Astrocyte of the cerebellum (primary cell): ENCODE measurements around the gene TMEM184A.

Experiments
- DNase-seq: peaks from one replicate; pipeline ENCODE4 v3.0.0-alpha.2; 2011; ENCODE audit warnings: low read depth
- H3K4me3 ChIP-seq: 2 replicates; pipeline ENCODE4 v1.5.1; 2011; ENCODE audit warnings: mild to moderate bottlenecking, low read depth, low read length, moderate library complexity
- in situ Hi-C: cut with HindIII; loops from 2 replicates; pipeline ENCODE4 v1.10.0; 2017; ENCODE audit warnings: low sequenced_read_pairs
- TF ChIP-seq, protein P1 (sequence below): IDR thresholded peaks from 2 replicates; pipeline ENCODE4 v1.5.1; 2012; ENCODE audit warnings: low read length, low read depth, moderate library complexity, mild to moderate bottlenecking; ENCODE audit errors: missing control alignments

The TMEM184A gene

DNA sequence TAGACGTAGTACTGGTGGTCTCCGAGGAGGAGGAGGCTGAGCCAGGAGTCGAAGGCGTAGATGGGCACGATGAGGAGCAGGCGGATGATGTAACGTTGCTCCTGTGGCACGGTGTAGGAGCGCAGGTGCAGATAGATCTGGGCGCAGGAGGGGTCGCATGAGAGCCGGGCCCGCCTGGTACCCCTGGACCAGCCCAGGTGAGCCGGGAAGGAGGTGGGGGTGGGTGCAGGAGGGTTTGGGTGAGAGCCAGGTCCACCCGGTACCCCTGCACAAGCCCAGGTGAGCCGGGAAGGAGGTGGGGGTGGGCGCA is 5.2 kb downstream of the TMEM184A start:
- no peak overlapping the region for H3K4me3 ChIP-seq
- no peak for DNase-seq
- in situ Hi-C loops = no loop called here
- TF ChIP-seq, protein P1, sequence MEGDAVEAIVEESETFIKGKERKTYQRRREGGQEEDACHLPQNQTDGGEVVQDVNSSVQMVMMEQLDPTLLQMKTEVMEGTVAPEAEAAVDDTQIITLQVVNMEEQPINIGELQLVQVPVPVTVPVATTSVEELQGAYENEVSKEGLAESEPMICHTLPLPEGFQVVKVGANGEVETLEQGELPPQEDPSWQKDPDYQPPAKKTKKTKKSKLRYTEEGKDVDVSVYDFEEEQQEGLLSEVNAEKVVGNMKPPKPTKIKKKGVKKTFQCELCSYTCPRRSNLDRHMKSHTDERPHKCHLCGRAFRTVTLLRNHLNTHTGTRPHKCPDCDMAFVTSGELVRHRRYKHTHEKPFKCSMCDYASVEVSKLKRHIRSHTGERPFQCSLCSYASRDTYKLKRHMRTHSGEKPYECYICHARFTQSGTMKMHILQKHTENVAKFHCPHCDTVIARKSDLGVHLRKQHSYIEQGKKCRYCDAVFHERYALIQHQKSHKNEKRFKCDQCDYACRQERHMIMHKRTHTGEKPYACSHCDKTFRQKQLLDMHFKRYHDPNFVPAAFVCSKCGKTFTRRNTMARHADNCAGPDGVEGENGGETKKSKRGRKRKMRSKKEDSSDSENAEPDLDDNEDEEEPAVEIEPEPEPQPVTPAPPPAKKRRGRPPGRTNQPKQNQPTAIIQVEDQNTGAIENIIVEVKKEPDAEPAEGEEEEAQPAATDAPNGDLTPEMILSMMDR = no peak

DNA sequence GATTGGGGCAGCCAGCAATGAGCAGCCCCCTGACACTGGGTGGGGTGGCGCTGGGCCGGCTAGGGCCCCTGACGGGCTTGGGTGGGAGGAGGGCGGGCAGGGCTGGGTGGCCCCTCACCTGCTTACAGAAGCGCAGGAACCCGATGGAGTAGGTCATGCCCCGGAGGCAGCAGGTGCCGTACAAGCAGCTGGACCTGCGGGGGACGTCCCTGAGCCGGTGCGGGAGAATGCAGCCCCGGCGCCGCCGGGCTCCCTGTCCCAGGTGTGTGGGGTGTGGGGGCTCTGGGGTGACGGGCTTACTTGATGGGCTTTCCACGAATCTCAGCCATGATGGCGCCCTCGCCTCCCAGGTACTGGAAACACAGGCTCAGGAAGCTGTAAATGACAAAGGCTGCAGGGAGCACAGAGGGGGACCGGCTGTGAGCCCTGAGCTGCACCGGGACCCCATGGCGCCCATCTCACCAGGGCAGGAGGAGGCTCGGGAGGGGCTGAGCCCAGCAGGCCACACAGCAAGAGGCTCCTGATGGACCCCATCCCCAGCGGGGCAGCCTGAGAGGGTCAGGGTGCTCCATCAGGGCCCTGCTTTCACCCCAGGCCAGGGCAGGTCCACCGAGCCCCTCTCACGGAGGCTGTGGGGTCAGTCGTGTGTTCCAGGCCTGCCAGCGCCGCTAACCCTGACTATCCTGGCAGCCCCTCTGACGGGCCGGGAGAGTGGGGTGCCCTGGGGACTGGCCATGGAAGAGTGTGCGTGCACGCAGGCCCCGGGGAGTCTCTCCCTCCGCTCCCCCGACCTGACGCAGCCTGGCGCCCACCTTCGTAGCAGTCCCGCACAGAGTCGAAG is 5.8 kb downstream of the TMEM184A start:
- H3K4me3 ChIP-seq = no peak overlapping the region
- in situ Hi-C loops = no loop called here
- TF ChIP-seq, protein P1 = no peak
- DNase-seq = no peak

DNA sequence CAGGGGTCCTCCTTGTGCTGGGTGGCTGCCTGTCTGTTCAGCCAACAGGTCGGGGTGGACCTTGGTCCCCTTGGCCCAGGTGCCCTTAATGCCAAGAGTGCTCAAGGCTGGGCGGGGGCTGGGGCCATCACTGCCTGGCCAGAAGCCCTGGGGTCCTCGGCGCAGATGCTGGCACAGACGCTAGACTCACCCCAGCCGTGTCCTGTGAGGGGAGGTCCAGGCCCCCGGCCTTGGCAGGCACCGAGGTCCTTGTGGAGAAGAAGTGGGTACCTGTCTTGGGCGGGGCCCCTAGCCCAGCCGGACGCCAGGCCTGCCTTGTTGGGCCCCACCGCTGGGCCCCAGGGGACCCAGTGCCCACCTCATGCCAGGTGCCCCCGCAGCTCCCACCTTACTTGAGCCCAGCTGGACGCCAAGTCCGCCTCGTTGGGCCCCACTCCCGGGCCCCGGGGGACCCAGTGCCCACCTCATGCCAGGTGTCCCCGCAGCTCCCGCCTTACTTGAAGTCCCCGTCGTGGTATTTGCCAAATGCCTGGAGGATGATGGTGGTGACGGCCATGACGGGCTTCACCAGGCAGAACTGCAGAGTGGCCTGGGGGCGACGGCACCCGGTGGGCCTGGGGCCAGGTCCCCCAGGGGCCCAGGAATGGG is 6.5 kb downstream of the TMEM184A start:
- H3K4me3 ChIP-seq = no peak overlapping the region
- TF ChIP-seq, protein P1 = no peak
- in situ Hi-C loops = no loop called here
- DNase-seq = no peak

DNA sequence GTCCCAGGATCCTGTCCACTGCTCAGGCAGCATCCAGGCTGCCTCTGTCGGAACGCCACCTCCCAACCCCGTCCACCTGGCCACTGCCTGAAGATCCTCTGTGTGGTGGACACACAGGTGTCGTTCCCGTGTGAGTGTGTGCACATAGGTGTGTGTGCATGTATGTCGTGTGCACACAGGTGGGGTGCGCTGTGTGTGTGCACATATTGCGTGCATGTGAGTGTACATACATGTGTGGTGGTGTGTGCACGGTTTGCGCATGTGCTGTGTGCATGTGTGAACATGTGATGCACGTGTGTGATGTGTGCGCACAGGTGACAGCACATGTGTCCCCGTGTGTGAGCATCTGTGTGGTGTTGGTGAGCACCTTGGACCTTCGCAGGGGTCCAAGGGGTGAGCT is 7.1 kb downstream of the TMEM184A start:
- DNase-seq = no peak
- TF ChIP-seq, protein P1 = no peak
- in situ Hi-C loops = no loop called here
- no peak overlapping the region for H3K4me3 ChIP-seq

DNA sequence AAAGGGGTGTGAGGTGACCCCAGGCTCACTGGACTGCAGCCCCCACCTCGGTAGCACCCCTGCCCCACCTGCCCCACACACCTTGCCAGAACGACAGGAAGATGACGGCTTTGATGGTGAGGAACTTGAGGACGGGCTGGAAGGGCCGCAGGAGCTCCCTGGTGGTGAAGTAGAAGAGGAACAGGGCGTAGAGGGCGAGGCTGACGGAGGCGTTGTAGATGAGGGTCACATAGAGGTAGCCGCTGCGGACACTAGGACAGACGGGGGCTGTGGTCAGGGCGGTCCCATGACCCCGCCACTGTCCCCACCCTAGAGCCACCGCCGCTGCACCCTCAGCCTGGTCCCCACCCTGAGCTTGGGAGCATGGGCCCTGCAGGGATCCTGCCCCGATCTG is 7.6 kb downstream of the TMEM184A start:
- no peak overlapping the region for H3K4me3 ChIP-seq
- TF ChIP-seq, protein P1 = peak; percentile 15
- DNase-seq = no peak
- in situ Hi-C loops = no loop called here

DNA sequence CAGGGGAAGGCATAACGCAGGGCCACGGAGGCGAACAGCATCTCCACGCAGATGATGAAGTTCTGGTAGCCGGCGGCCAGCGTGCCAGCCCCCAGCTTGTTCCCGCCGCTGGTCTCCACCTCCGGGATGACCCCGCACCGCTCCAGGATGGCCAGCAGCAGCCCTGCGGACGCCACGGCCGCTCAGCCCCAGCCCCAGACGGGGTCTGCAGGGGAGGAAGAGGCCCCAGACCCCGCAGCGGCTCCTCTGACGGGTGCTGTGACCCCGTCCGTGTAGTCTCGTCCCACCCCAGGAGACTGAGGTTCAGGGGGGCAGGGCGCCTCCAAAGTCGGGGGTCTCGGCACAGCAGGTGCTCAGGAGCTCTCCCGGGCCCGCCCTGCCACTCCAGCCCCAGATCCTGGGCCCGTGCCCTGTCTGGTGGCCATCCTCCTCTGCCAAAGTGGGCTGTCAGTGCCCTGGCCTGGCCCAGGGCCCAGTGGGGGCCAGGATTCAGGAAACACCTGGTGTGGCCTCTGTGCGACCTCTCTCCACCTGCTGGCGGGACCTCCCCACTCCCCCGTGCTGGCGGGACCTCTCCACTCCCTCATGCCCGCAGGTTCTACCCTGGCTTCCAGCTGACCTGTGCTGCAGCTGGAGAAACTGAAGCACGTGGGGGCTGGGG is 8.1 kb downstream of the TMEM184A start:
- in situ Hi-C loops = no loop called here
- TF ChIP-seq, protein P1 = no peak
- H3K4me3 ChIP-seq = no peak overlapping the region
- DNase-seq = no peak
